MCF 10A (cell line): ENCODE results near the gene EIF3A. TPM values are rescaled to one million over a fixed set of nuclear protein-coding genes. Genes with fewer than 3 reads are reported as not detected.
A peak's percentile ranks its signal among the peaks of the same experiment; 100 is the strongest.

Source experiments
- BruUV-seq: library from RNA; stranded (reverse); fragments of 400-500 nt; replicated peaks from 2 replicates; lab custom pipeline; 2021; lab: Mats Ljungman, UMichigan
- CTCF ChIA-PET: fragments of 300-600 bp; sonication (Branson Sonifier 250); formaldehyde crosslinking; extraction: SDS; loops from one replicate; lab custom pipeline; 2021; ENCODE audit warnings: antibody characterized with exemption, inconsistent platforms; lab: Yijun Ruan, JAX
- POLR2A ChIA-PET: fragments of 300-600, 350-650 bp; sonication (Branson Sonifier 250); formaldehyde crosslinking; extraction: SDS; loops from one replicate; lab custom pipeline; 2020; ENCODE audit warnings: antibody characterized with exemption, inconsistent platforms; lab: Yijun Ruan, JAX
- DNase-seq: peaks from one replicate; pipeline ENCODE4 v3.0.0-alpha.2; 2018; ENCODE audit not compliant: unreplicated experiment
- H3K27ac Mint-ChIP-seq: one replicate; pipeline ENCODE4 v1.8.0; 2022; ENCODE audit warnings: mild to moderate bottlenecking, low read depth, mixed read lengths; ENCODE audit not compliant: unreplicated experiment
- H3K27me3 Mint-ChIP-seq: one replicate; pipeline ENCODE4 v1.8.0; 2022; ENCODE audit warnings: mixed read lengths; ENCODE audit not compliant: insufficient read depth, unreplicated experiment
- H3K36me3 Mint-ChIP-seq: one replicate; pipeline ENCODE4 v1.8.0; 2022; ENCODE audit warnings: mild to moderate bottlenecking, moderate library complexity, mixed read lengths; ENCODE audit not compliant: insufficient read depth, unreplicated experiment
- H3K4me1 Mint-ChIP-seq: one replicate; pipeline ENCODE4 v1.8.0; 2022; ENCODE audit warnings: mixed read lengths; ENCODE audit not compliant: insufficient read depth, unreplicated experiment
- H3K4me3 Mint-ChIP-seq: one replicate; pipeline ENCODE4 v1.8.0; 2022; ENCODE audit warnings: mild to moderate bottlenecking, moderate library complexity, mixed read lengths; ENCODE audit not compliant: unreplicated experiment
- H3K9me3 Mint-ChIP-seq: one replicate; pipeline ENCODE4 v1.8.0; 2022; ENCODE audit warnings: mixed read lengths; ENCODE audit not compliant: unreplicated experiment
- intact Hi-C: fragments of 100-400 bp; cut with micrococcal nuclease; formaldehyde crosslinking; loops from 2 replicates; pipeline ENCODE4 v1.14.1; 2022
- total RNA-seq: library from RNA; stranded (reverse); gene quantifications from 2 replicates; pipeline ENCODE4 v1.2.3, GENCODE V29; 2022
- TF ChIP-seq, protein P1 (sequence below): fragments of 200-600 bp; IDR thresholded peaks from one replicate; pipeline ENCODE4 v1.8.0; 2022; ENCODE audit warnings: antibody characterized with exemption, mild to moderate bottlenecking; ENCODE audit not compliant: unreplicated experiment

The EIF3A gene
- total RNA-seq, 1 experiment from 2014 or later, result 226 TPM

DNA sequence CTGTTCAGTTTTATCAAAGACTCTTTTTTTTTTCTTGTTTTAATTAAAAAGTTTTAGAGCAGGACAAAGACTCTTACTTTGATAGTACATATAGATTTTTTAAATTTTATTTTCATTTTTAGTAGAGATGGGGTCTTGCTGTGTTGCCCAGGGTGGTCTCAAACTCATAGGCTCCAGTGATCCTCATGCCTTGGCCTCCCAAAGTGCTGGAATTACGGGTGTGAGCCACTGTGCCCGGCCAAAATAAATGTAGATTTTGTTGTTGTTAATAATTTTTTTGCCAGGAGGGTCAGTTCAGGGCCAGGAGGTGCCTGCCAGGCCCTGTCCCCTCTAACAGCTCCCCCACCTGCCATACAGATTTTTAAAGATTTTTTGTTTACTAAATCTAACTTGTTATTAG is 40.3 kb upstream of the EIF3A start:
- TF ChIP-seq, protein P1, sequence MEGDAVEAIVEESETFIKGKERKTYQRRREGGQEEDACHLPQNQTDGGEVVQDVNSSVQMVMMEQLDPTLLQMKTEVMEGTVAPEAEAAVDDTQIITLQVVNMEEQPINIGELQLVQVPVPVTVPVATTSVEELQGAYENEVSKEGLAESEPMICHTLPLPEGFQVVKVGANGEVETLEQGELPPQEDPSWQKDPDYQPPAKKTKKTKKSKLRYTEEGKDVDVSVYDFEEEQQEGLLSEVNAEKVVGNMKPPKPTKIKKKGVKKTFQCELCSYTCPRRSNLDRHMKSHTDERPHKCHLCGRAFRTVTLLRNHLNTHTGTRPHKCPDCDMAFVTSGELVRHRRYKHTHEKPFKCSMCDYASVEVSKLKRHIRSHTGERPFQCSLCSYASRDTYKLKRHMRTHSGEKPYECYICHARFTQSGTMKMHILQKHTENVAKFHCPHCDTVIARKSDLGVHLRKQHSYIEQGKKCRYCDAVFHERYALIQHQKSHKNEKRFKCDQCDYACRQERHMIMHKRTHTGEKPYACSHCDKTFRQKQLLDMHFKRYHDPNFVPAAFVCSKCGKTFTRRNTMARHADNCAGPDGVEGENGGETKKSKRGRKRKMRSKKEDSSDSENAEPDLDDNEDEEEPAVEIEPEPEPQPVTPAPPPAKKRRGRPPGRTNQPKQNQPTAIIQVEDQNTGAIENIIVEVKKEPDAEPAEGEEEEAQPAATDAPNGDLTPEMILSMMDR, result no peak
- Mint-ChIP-seq H3K27me3 (no peaks in the 10 kb centered on the region), H3K27ac (no peak overlapping the region), H3K4me3 (no peak overlapping the region), H3K9me3 (no peaks in the 10 kb centered on the region), H3K36me3 (peaks cover 84% of the 10 kb centered on the region), H3K4me1 (no peaks in the 10 kb centered on the region)
- intact Hi-C loops, result no loop called here
- no TSS peak for BruUV-seq
- DNase-seq, result no peak
- ChIA-PET POLR2A (interaction anchor here (0.7 to 1.7 kb wide), 3 partner anchors 11 to 113 kb away, joined by 3 to 5 read pairs (median 3); no protein-coding TSS in a partner anchor), CTCF (interaction anchor here (1.3 kb wide), 1 partner anchor 10 kb away, joined by 3 read pairs; no protein-coding TSS in a partner anchor)

DNA sequence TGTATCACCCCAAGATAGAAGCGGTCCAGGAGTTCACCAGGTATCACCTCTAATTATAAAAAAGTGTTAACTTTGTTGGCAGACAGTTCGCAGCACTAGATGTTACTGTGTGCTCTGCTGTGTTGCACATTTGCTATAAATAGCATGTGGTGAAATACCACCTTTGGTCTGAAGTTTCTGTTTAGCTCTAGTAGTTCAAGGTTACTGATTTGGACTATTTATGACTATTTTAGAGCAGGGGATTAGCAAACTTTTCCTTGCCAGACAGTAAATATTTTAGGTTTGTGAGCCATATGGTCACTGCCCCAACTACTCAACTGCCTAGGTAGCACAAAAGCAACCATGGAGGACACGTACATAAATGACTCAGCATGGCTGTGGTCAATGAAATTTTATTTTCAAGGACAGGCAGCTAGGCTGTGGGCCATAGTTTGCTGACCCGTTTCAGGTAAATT is 39.8 kb upstream of the EIF3A start:
- H3K9me3 Mint-ChIP-seq, result no peaks in the 10 kb centered on the region
- intact Hi-C loops, result no loop called here
- no peaks in the 10 kb centered on the region for H3K27me3 Mint-ChIP-seq
- ChIA-PET POLR2A (interaction anchor here (0.7 to 1.7 kb wide), 3 partner anchors 11 to 113 kb away, joined by 3 to 5 read pairs (median 3); no protein-coding TSS in a partner anchor), CTCF (interaction anchor here (1.3 kb wide), 1 partner anchor 9 kb away, joined by 3 read pairs; no protein-coding TSS in a partner anchor)
- peaks cover 79% of the 10 kb centered on the region for H3K36me3 Mint-ChIP-seq
- DNase-seq, result peak; percentile 57
- no peak overlapping the region for H3K27ac Mint-ChIP-seq
- no peak overlapping the region for H3K4me3 Mint-ChIP-seq
- no peaks in the 10 kb centered on the region for H3K4me1 Mint-ChIP-seq
- TF ChIP-seq, protein P1, result no peak
- no TSS peak for BruUV-seq

- Mint-ChIP-seq H3K9me3 (no peaks in the 10 kb centered on the region), H3K36me3 (peaks cover 76% of the 10 kb centered on the region), H3K27ac (no peak overlapping the region), H3K27me3 (no peaks in the 10 kb centered on the region), H3K4me1 (peaks cover under 1% of the 10 kb centered on the region), H3K4me3 (no peak overlapping the region)
- no peak for DNase-seq
- TF ChIP-seq, protein P1, result no peak
- intact Hi-C loops, result no loop called here
- no TSS peak for BruUV-seq
- CTCF ChIA-PET, result interaction anchor here (0.6 to 1.3 kb wide), 2 partner anchors 8 to 471 kb away, joined by 3 read pairs; no protein-coding TSS in a partner anchor
- POLR2A ChIA-PET, result interaction anchor here (1.7 kb wide), 2 partner anchors 42 to 46 kb away, joined by 3 to 4 read pairs; no protein-coding TSS in a partner anchor
Measured at GRCh38 chr10:119119400-119119799, 38.8 kb upstream of the EIF3A start.

GRCh38 chr10:119118231-119118630 is 37.6 kb upstream of the EIF3A start:
- Mint-ChIP-seq H3K27me3 (no peaks in the 10 kb centered on the region), H3K9me3 (no peaks in the 10 kb centered on the region), H3K36me3 (peaks cover 78% of the 10 kb centered on the region), H3K27ac (no peak overlapping the region), H3K4me3 (no peak overlapping the region), H3K4me1 (peaks cover 11% of the 10 kb centered on the region)
- no TSS peak for BruUV-seq
- POLR2A ChIA-PET, result interaction anchor here (1.7 kb wide), 1 partner anchor 43 kb away, joined by 4 read pairs; no protein-coding TSS in a partner anchor
- CTCF ChIA-PET, result interaction anchor here (0.7 kb wide), 1 partner anchor 88 kb away, joined by 3 read pairs; no protein-coding TSS in a partner anchor
- no peak for DNase-seq
- intact Hi-C loops, result no loop called here
- TF ChIP-seq, protein P1, result no peak
